Measurements from ENCODE around the gene ITGAX. TPM values are rescaled to one million over a fixed set of nuclear protein-coding genes. Genes with fewer than 3 reads are reported as not detected.

ITGAX gene
- total and polyA plus RNA-seq, 2 experiments from 2014 or later = not detected

DNA sequence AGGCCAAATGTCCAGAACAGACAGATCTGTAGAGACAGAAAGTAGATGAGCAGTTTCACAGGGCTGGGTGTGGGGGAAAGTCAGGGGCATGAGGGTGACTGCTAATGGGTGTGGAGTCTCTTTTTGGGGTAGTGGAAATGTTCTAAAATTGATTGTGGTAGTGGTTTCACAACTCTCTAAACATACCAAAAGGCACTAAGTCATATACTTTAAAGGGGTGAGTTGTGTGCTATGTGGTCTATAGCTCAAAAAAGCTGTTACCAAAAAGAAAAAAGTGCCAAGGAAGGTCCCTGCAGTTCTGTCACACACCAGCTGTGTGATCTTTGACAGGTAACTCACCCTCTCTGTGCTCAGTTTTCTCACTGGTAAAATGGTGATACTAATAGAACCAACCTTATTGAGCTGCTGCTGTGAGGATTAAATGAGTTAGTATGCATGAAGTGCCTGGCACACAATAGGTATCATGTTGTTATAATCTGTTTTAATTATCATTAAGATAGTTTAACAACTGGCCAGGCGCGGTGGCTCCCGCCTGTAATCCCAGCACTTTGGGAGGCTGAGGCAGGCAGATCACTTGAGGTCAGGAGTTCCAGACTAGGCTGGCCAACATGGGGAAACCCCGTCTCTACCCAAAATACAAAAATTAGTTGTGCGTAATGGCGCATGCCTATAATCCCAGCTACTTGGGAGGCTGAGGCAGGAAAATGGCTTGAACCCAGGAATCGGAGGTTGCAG, 10.3 kb downstream of the ITGAX start:
- peaks cover 7% of the 10 kb centered on the region for H3K9me3 Mint-ChIP-seq
- H3K4me1 Mint-ChIP-seq = no peaks in the 10 kb centered on the region
- no peak for TF ChIP-seq ZNF114 (CRISPR knock-in tag; IDR thresholded peaks at IDR 0.05)
- no peak for TF ChIP-seq CREB1 (CRISPR knock-in tag; IDR thresholded peaks at IDR 0.05; ENCODE audit: low read depth)
- TF ChIP-seq POLR2AphosphoS5 (IDR thresholded peaks at IDR 0.05; ENCODE audit: low read depth) = no peak
- TF ChIP-seq STAT1 (IDR thresholded peaks at IDR 0.05; ENCODE audit: unreplicated experiment) = no peak
- TF ChIP-seq JUNB (IDR thresholded peaks at IDR 0.05; ENCODE audit: unreplicated experiment) = no peak
- no peak for TF ChIP-seq EZH2phosphoT487 (IDR thresholded peaks at IDR 0.05; ENCODE audit: unreplicated experiment)
- TF ChIP-seq, protein P1, sequence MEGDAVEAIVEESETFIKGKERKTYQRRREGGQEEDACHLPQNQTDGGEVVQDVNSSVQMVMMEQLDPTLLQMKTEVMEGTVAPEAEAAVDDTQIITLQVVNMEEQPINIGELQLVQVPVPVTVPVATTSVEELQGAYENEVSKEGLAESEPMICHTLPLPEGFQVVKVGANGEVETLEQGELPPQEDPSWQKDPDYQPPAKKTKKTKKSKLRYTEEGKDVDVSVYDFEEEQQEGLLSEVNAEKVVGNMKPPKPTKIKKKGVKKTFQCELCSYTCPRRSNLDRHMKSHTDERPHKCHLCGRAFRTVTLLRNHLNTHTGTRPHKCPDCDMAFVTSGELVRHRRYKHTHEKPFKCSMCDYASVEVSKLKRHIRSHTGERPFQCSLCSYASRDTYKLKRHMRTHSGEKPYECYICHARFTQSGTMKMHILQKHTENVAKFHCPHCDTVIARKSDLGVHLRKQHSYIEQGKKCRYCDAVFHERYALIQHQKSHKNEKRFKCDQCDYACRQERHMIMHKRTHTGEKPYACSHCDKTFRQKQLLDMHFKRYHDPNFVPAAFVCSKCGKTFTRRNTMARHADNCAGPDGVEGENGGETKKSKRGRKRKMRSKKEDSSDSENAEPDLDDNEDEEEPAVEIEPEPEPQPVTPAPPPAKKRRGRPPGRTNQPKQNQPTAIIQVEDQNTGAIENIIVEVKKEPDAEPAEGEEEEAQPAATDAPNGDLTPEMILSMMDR (conservative IDR thresholded peaks at IDR 0.05; ENCODE audit: low read depth in 2 of 2) = no peak
- TF ChIP-seq, protein P2, sequence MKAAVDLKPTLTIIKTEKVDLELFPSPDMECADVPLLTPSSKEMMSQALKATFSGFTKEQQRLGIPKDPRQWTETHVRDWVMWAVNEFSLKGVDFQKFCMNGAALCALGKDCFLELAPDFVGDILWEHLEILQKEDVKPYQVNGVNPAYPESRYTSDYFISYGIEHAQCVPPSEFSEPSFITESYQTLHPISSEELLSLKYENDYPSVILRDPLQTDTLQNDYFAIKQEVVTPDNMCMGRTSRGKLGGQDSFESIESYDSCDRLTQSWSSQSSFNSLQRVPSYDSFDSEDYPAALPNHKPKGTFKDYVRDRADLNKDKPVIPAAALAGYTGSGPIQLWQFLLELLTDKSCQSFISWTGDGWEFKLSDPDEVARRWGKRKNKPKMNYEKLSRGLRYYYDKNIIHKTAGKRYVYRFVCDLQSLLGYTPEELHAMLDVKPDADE (IDR thresholded peaks at IDR 0.05) = no peak
- TF ChIP-seq, protein P3, sequence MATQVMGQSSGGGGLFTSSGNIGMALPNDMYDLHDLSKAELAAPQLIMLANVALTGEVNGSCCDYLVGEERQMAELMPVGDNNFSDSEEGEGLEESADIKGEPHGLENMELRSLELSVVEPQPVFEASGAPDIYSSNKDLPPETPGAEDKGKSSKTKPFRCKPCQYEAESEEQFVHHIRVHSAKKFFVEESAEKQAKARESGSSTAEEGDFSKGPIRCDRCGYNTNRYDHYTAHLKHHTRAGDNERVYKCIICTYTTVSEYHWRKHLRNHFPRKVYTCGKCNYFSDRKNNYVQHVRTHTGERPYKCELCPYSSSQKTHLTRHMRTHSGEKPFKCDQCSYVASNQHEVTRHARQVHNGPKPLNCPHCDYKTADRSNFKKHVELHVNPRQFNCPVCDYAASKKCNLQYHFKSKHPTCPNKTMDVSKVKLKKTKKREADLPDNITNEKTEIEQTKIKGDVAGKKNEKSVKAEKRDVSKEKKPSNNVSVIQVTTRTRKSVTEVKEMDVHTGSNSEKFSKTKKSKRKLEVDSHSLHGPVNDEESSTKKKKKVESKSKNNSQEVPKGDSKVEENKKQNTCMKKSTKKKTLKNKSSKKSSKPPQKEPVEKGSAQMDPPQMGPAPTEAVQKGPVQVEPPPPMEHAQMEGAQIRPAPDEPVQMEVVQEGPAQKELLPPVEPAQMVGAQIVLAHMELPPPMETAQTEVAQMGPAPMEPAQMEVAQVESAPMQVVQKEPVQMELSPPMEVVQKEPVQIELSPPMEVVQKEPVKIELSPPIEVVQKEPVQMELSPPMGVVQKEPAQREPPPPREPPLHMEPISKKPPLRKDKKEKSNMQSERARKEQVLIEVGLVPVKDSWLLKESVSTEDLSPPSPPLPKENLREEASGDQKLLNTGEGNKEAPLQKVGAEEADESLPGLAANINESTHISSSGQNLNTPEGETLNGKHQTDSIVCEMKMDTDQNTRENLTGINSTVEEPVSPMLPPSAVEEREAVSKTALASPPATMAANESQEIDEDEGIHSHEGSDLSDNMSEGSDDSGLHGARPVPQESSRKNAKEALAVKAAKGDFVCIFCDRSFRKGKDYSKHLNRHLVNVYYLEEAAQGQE (IDR thresholded peaks at IDR 0.05; ENCODE audit: unreplicated experiment) = no peak
- TF ChIP-seq, protein P4, sequence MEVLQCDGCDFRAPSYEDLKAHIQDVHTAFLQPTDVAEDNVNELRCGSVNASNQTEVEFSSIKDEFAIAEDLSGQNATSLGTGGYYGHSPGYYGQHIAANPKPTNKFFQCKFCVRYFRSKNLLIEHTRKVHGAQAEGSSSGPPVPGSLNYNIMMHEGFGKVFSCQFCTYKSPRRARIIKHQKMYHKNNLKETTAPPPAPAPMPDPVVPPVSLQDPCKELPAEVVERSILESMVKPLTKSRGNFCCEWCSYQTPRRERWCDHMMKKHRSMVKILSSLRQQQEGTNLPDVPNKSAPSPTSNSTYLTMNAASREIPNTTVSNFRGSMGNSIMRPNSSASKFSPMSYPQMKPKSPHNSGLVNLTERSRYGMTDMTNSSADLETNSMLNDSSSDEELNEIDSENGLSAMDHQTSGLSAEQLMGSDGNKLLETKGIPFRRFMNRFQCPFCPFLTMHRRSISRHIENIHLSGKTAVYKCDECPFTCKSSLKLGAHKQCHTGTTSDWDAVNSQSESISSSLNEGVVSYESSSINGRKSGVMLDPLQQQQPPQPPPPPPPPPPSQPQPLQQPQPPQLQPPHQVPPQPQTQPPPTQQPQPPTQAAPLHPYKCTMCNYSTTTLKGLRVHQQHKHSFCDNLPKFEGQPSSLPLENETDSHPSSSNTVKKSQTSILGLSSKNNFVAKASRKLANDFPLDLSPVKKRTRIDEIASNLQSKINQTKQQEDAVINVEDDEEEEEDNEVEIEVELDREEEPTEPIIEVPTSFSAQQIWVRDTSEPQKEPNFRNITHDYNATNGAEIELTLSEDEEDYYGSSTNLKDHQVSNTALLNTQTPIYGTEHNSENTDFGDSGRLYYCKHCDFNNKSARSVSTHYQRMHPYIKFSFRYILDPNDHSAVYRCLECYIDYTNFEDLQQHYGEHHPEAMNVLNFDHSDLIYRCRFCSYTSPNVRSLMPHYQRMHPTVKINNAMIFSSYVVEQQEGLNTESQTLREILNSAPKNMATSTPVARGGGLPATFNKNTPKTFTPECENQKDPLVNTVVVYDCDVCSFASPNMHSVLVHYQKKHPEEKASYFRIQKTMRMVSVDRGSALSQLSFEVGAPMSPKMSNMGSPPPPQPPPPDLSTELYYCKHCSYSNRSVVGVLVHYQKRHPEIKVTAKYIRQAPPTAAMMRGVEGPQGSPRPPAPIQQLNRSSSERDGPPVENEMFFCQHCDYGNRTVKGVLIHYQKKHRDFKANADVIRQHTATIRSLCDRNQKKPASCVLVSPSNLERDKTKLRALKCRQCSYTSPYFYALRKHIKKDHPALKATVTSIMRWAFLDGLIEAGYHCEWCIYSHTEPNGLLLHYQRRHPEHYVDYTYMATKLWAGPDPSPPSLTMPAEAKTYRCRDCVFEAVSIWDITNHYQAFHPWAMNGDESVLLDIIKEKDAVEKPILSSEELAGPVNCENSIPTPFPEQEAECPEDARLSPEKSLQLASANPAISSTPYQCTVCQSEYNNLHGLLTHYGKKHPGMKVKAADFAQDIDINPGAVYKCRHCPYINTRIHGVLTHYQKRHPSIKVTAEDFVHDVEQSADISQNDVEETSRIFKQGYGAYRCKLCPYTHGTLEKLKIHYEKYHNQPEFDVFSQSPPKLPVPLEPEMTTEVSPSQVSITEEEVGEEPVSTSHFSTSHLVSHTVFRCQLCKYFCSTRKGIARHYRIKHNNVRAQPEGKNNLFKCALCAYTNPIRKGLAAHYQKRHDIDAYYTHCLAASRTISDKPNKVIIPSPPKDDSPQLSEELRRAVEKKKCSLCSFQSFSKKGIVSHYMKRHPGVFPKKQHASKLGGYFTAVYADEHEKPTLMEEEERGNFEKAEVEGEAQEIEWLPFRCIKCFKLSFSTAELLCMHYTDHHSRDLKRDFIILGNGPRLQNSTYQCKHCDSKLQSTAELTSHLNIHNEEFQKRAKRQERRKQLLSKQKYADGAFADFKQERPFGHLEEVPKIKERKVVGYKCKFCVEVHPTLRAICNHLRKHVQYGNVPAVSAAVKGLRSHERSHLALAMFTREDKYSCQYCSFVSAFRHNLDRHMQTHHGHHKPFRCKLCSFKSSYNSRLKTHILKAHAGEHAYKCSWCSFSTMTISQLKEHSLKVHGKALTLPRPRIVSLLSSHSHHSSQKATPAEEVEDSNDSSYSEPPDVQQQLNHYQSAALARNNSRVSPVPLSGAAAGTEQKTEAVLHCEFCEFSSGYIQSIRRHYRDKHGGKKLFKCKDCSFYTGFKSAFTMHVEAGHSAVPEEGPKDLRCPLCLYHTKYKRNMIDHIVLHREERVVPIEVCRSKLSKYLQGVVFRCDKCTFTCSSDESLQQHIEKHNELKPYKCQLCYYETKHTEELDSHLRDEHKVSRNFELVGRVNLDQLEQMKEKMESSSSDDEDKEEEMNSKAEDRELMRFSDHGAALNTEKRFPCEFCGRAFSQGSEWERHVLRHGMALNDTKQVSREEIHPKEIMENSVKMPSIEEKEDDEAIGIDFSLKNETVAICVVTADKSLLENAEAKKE (CRISPR knock-in tag; IDR thresholded peaks at IDR 0.05) = no peak
- TF ChIP-seq ZNF331 (CRISPR knock-in tag; IDR thresholded peaks at IDR 0.05; ENCODE audit: low read depth) = no peak
- no peak for TF ChIP-seq NANOG (IDR thresholded peaks at IDR 0.05; ENCODE audit: borderline replicate concordance)
- no peak for TF ChIP-seq EZH2 (IDR thresholded peaks at IDR 0.05; ENCODE audit: low read depth, unreplicated experiment)
- no peaks in the 10 kb centered on the region for H3K36me3 ChIP-seq (ENCODE audit: insufficient read depth)
- peaks cover 7% of the 10 kb centered on the region for H3K27me3 Mint-ChIP-seq (ENCODE audit: insufficient read depth, low read depth, poor library complexity)
- no peaks in the 10 kb centered on the region for H3K9me2 ChIP-seq (ENCODE audit: insufficient read depth)
- H2AFZ ChIP-seq = no peak overlapping the region
- ATAC-seq (no peak), DNase-seq (ENCODE audit: low spot score) (no peak)
- H3K4me1 ChIP-seq (ENCODE audit: insufficient read depth) = no peaks in the 10 kb centered on the region
- H3F3A ChIP-seq (replicated peaks; ENCODE audit: low read depth) = no peaks in the 10 kb centered on the region
- no peak overlapping the region for H3K4me3 ChIP-seq
- no peak overlapping the region for H3K4me3 Mint-ChIP-seq
- no peak overlapping the region for H3K27ac Mint-ChIP-seq
- no peak overlapping the region for H3K27ac ChIP-seq (ENCODE audit: low read depth)
- H3K36me3 Mint-ChIP-seq (ENCODE audit: low read depth) = no peaks in the 10 kb centered on the region; the same call in 2 of the 3 replicates
- no peaks in the 10 kb centered on the region for H3K27me3 ChIP-seq (ENCODE audit: insufficient read depth)
- H3K4me2 ChIP-seq = no peak overlapping the region
- H4K20me1 ChIP-seq (replicated peaks; ENCODE audit: insufficient read depth) = no peaks in the 10 kb centered on the region; the same call in 1 of the 2 replicates
- H3K79me2 ChIP-seq (replicated peaks; ENCODE audit: insufficient read depth) = no peaks in the 10 kb centered on the region

All from GM23338 (cell line).